ENCODE measurements around the gene AKAIN1.

GRCh38 chr18:5173646-5174045 is 23.4 kb downstream of the AKAIN1 start:
- no peak for TF ChIP-seq EZH2phosphoT487 (IDR thresholded peaks at IDR 0.05; ENCODE audit: low read depth)
- TF ChIP-seq CTCF (IDR thresholded peaks at IDR 0.05; ENCODE audit: low read depth, low read length): no peak

All from OCI-LY3 (cell line).